B cell (primary cell): ENCODE results near the gene CCDC134.

ENCODE experiments used
- CTCF ChIP-seq: fragments of 200-600 bp; IDR thresholded peaks from one replicate; pipeline ENCODE4 v1.8.0; 2022; ENCODE audit warnings: antibody characterized with exemption, mild to moderate bottlenecking
- EZH2 ChIP-seq: IDR thresholded peaks from 2 replicates; pipeline ENCODE4 v1.6.1; 2012; ENCODE audit warnings: borderline replicate concordance, low read depth, mild to moderate bottlenecking, moderate library complexity, low read length; ENCODE audit not compliant: insufficient read depth, poor library complexity, severe bottlenecking

GRCh38 chr22:41810022-41810421 is 9.5 kb downstream of the CCDC134 start:
- TF ChIP-seq CTCF (no peak), EZH2 (no peak)
